Bronchial epithelial cell (primary cell): ENCODE data around the gene ZNF419. TPM values are rescaled to one million over a fixed set of nuclear protein-coding genes. Genes with fewer than 3 reads are reported as not detected.
"Not testable (repeated sequence)": the region's sequence is repeated elsewhere in the genome, so short reads cannot be mapped to it uniquely, and the experiment has no call there.

Experiments
- DNase-seq: peaks from one replicate; pipeline ENCODE4 v3.0.0-alpha.2; 2010; ENCODE audit warnings: low read depth
- FAIRE-seq: peaks from 2 replicates; lab custom pipeline; 2011; peaks lifted over from hg19 to GRCh38; lab: Jason Lieb, UNC
- H3K27me3 ChIP-seq: 2 replicates; pipeline ENCODE4 v1.5.1; 2011; ENCODE audit warnings: low read length; ENCODE audit not compliant: control insufficient read depth, insufficient read depth
- H3K36me3 ChIP-seq: 2 replicates; pipeline ENCODE4 v1.5.1; 2011; ENCODE audit warnings: low read length; ENCODE audit not compliant: control insufficient read depth, insufficient read depth
- H3K4me3 ChIP-seq: 2 replicates; pipeline ENCODE4 v1.5.1; 2011; ENCODE audit warnings: mild to moderate bottlenecking, low read depth, low read length, control low read depth
- CTCF ChIP-seq: IDR thresholded peaks from 2 replicates; pipeline ENCODE4 v1.5.1; 2011; ENCODE audit warnings: mild to moderate bottlenecking, moderate library complexity, low read length, control low read depth, inconsistent platforms; ENCODE audit not compliant: insufficient read depth, severe bottlenecking
- total RNA-seq: library from RNA; depleted of rRNA; stranded (reverse); fragments of >200 nt; gene quantifications from 2 replicates; pipeline ENCODE4 v1.2.1, GENCODE V29; 2014

The ZNF419 gene
- total RNA-seq, 1 donor from 2014 or later: 17.6 TPM

GRCh38 chr19:57500400-57500799 lies 12.8 kb downstream of the ZNF419 start:
- not testable (repeated sequence) for H3K27me3 ChIP-seq
- Histone ChIP-seq H3K36me3 (peaks cover 14% of the 10 kb centered on the region), H3K4me3 (peak overlapping the region; percentile 38)
- FAIRE-seq (peak; percentile 18), DNase-seq (peak; percentile 15)

DNA sequence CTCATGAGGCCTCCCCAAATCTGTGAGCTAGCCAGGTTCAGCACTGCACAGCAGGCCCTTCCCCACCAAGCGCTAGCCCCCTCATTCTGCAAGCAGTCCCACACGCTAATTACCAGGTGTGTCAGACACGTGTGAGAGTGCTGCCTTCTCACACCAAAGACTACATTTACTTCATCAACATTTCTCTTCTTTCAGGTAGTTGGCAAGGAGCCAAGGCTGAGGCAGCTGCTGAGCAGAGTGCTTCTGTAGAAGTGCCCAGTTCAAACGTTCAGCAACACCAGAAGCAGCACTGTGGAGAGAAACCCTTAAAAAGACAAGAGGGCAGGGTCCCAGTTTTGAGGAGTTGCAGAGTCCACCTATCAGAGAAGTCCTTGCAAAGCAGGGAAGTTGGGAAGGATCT lies 18.6 kb downstream of the ZNF419 start:
- peaks cover 25% of the 10 kb centered on the region for H3K36me3 ChIP-seq
- no peak for TF ChIP-seq CTCF
- no peaks in the 10 kb centered on the region for H3K27me3 ChIP-seq
- FAIRE-seq: no peak
- no peak overlapping the region for H3K4me3 ChIP-seq
- DNase-seq: no peak

GRCh38 chr19:57511484-57511883 lies 23.9 kb downstream of the ZNF419 start:
- no peak for TF ChIP-seq CTCF
- H3K36me3 ChIP-seq: peaks cover 8% of the 10 kb centered on the region
- H3K4me3 ChIP-seq: no peak overlapping the region
- no peak for FAIRE-seq
- DNase-seq: no peak
- no peaks in the 10 kb centered on the region for H3K27me3 ChIP-seq

DNA sequence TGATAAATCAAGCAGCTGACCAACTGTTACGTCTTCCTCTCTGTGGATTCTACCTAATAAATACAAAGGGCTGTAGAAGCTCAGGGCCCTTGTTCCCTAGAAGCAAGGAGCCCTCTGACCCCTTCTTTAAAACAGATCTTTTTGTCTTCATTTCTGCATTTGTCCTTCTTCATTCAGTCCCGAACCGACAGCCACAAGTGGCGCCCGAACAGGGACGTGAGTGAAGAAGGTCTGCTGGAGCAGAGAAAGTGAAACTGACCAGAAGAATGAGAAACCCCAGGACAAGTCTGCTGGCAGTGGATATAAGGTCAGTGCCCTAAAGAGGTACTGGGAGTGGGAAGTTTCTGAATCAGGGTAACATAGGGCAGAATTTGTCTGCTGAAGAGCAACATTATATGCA lies 25.3 kb downstream of the ZNF419 start:
- Histone ChIP-seq H3K27me3 (no peaks in the 10 kb centered on the region), H3K4me3 (no peak overlapping the region), H3K36me3 (peaks cover 3% of the 10 kb centered on the region)
- FAIRE-seq: no peak
- no peak for DNase-seq
- TF ChIP-seq CTCF: no peak

- no peaks in the 10 kb centered on the region for H3K27me3 ChIP-seq
- H3K36me3 ChIP-seq: peaks cover 3% of the 10 kb centered on the region
- TF ChIP-seq CTCF: no peak
- FAIRE-seq: no peak
- no peak for DNase-seq
- no peak overlapping the region for H3K4me3 ChIP-seq
Observed at GRCh38 chr19:57515255-57515654, 27.7 kb downstream of the ZNF419 start.

DNA sequence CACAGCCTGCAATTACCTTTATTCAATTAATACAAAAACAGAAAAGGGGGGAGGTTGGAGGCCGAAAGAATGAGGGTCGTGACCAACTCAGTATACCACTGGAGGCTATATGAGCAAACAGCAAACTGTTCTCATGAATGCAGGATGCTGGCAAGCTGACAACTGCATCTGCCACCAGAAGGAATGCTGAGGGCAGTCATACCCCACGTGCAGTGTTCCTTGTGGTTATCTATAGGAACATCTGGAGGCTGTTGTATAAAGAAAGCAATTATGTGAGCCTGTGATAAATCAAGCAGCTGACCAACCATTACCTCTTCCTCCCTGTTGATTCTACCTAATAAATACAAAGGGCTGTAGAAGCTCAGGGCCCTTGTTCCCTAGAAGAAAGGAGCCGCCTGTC lies 30.5 kb downstream of the ZNF419 start:
- not testable (repeated sequence) for FAIRE-seq, H3K27me3 ChIP-seq, DNase-seq, H3K36me3 ChIP-seq, H3K4me3 ChIP-seq

DNA sequence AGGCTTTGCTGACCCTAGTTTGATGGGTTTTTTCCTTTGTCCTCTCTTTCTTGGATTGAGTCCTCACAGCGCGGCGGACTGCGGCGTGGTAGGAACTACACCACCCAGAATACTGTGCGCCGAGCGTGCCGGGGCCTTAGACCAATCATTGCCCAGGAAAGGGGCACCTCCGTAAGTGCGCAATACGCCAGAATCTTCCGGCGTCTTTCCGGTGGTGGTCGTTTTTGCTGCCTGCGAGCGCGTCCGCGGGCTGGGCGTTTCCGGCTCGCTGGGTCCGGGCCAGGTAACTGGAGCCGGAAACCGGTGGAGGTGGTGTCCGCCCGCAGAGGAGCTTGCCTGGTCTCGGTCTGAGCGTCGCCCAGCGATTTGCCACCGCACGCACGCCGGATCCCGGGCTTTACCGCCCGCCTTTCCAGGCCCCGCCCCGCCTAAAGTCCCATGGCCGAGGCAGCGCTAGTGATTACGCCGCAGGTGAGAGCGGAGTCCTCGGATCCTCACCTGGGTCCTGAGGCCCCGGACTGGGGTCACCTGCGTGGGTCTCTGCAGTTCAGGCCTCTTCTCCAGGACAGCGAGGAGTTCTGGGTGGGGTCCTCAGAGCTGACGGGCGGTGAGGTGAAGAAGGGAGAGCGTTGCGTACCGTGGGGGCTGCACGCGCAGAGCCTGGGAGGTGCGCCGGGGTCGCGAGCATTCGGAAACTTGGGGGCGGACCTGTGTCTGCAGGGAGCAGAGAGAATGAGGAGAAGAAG lies 39.8 kb downstream of the ZNF419 start, which contains the start of gene ZNF549:
Gene ZNF549 (plus strand): TSS at position 221 of the 746 bp plus-strand sequence. CDS start 218 bp downstream, at position 439.
- Histone ChIP-seq H3K4me3 (peak within 1 kb of the TSS; percentile 86), H3K27me3 (no peaks in the 10 kb centered on the region), H3K36me3 (peaks cover 2% of the 10 kb centered on the region)
- DNase-seq (peak; percentile 88), FAIRE-seq (no peak)
- no peak for TF ChIP-seq CTCF
